GM18951 (cell line): ENCODE measurements around the gene PPP3CA.

ENCODE experiments used
- POLR2A ChIP-seq: IDR thresholded peaks from 4 replicates; pipeline ENCODE4 v1.6.1; 2011; ENCODE audit warnings: mild to moderate bottlenecking; ENCODE audit not compliant: insufficient read length, insufficient read depth; ENCODE audit errors: extremely low read depth
- in situ Hi-C: fragments of 300-500 bp; cut with MboI; formaldehyde crosslinking; loops from one replicate; pipeline ENCODE4 v1.12.0; 2022; ENCODE audit warnings: low sequenced_read_pairs, mixed read lengths, inconsistent platforms; ENCODE audit not compliant: unreplicated experiment

The PPP3CA gene

DNA sequence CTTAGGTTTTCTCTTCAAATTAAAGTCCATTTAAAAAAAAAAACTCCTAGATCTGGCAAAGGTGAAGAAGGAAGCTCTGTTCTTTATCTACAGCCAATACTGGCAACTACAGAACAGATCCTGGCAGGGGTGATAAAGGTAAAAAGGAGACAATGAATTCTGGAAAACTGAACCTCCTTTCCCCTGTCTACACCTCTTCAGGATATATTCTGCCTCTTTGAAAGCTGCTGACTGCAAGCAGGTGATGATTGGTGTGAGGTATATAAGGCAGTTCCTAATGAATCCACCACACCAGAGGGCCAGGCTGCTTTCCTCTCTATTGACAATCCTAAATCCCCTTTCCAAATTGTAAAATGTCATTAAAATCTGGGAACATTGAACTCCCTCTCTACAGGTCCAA, 370.1 kb downstream of the PPP3CA start:
- in situ Hi-C loops, result no loop called here
- TF ChIP-seq POLR2A, result no peak
